GM19395 (cell line): ENCODE measurements around the gene TBC1D10B.
A peak's percentile ranks its signal among the peaks of the same experiment; 100 is the strongest.
"Not testable (repeated sequence)": the region's sequence is repeated elsewhere in the genome, so short reads cannot be mapped to it uniquely, and the experiment has no call there.

Experiments
- ATAC-seq: cut with Tn5 transposase; IDR thresholded peaks from one replicate; pipeline ENCODE4 v1.9.1; 2021; ENCODE audit warnings: mild to moderate bottlenecking, moderate library complexity; ENCODE audit not compliant: unreplicated experiment

Gene TBC1D10B

DNA sequence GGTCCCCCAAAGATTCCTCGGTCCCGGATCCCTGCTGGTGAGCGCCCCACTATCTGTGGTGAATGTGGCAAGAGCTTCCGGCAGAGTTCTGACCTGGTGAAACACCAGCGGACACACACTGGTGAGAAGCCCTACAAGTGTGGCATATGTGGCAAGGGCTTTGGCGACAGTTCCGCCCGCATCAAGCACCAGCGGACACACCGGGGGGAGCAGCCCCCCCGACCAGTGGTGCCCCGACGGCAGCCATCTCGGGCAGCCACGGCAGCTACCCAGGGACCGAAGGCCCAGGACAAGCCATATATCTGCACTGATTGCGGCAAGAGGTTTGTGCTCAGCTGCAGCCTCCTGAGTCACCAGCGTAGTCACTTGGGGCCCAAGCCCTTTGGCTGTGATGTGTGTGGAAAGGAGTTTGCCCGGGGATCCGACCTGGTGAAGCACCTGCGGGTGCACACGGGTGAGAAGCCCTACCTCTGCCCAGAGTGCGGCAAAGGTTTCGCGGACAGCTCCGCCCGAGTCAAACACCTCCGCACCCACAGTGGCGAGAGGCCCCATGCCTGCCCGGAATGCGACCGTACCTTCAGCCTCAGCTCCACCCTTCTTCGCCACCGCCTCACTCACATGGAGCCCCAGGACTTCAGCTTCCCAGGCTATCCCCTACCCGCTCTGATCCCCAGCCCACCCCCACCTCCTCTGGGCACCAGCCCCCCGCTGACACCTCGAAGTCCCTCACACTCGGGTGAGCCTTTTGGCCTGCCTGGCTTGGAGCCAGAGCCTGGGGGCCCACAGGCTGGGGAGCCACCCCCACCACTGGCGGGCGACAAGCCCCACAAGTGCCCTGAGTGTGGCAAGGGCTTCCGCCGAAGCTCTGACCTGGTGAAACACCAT is 27.7 kb upstream of the TBC1D10B start:
- no peak for ATAC-seq

DNA sequence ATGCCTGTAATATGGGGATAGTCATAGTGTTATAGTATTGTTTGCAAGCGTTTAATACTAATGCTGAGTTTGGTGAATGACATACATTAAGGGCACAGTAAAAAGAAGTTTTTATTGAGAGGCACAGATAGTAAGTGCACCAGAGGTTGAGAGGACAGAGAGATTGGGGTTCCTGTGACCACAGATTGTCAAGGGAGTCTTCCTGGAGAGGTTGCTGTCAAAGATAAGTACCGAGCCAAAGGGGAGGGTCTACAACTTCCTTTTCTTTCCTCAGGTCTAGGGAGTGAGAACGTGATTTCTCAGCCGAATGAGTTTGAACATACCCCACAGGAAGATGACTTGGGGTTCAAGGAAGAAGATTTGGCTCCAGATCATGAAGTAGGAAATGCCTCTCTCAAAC is 26.8 kb upstream of the TBC1D10B start:
- no peak for ATAC-seq

DNA sequence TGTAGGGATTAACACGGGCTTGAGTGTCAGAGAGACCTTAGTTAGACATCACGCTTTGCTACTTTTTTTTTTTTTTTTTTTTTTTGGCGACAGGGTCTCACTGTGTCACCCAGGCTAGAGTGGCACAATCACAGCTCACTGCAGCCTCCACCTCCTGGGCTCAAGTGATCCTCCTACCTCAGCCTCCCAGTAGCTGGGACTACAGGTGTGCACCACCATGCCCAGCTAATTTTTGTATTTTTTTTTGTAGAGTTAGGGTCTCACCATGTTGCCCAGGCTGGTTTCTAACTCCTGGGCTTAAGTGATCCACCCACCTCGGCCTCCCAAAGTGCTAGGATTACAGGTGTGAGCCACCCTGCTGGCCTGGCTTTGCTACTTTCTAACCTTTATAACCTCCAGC is 26.3 kb upstream of the TBC1D10B start:
- ATAC-seq, result not testable (repeated sequence)

DNA sequence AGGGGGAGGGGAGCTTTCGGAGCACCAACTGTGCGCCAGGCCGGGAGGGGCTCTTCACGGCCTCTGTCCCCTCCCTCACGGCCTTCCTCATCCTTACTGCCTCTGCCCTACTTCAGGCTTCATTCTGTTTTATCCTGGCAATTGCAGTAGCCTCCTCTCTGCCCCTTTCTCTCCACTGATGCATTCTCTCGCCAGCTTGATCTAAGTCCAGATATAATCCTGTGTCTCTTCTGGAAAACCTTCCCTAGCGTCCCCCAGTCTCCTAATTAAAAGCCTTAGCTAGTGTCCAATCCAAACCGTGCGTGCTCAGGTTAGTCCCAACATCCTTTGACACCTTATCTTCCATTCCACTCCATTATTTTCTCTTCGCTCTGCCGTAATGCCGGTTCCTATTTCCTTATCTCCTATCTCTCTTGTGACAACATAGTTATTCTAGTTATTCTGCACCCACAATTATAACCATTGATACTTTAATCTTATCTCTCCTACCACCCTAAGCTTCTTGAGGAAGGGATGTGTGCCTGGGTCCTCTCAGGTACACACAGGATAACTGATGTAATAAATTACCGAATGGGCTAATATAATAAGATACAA is 25.8 kb upstream of the TBC1D10B start:
- ATAC-seq, result no peak

DNA sequence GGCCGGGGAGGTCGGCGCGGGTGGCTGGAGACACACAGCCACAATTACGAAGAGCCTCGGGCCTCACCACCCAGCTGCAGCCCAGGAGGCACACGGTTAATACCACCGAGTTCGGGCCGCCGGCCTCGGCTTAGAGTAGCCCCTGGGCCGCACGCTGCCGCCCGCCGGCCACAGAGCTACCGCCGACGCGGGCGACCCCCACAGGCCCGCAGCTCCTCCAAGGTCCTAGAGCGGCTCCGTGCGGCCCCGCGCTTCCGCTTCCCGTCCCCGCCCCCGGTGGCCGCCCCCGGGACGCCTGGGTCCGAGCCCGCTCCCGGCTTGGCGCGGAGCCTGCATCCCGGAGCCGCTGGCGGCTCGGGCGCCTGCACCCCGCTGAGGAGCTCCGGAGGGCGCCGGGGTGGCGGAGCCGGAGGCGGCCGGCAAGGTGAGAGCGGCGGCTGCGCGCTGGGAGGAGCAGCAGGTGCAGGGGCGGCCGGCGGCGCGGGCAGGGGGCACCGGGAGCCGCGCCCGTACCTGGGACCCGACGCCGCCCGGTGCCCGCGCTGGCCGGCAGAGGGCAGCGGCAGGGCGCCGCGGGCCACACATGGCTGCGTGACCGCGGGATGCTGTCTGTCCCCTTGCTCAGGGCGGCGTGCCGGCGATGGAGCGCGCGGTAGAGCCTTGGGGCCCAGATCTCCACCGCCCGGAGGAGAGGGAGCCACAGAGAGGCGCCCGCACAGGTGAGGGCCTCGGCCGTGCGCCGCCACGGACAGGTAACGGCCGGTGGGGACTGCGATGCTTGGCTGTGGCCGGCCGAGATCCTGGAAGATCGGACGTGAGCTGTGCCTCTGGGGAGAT is 25.1 kb upstream of the TBC1D10B start, which contains the start of gene ZNF48:
Gene ZNF48 (plus strand): TSS at position 266 of the 837 bp plus-strand sequence. CDS start 375 bp downstream, at position 641.
- no peak for ATAC-seq

DNA sequence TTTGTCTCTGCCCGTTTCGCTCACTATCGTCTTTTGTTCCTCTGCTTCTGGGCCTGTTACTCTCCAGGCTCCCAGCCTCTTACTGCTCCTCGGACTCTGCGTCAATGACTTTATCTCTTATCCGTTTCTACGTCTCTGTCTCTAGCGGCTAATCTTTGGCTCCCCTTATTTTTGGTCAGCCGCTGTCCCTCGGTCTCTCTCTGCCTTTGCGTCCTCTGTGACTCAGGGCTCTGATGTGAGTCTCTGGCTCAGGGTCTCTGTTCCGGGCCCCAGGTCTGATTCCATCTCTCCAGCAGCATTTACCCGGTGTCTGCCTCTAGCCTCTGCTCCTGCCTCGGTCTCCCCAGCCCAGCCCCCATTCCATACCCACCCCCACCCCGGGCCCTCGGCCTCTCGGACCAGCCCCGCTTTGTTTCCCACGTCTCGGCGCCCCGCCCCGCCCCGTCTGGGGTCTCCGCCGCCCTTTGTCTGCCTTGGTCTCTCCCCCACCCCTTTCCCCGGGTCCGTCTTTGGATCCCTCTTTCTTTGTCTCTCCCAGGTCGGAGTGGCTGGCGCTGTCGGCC is 24.4 kb upstream of the TBC1D10B start:
- ATAC-seq, result no peak

DNA sequence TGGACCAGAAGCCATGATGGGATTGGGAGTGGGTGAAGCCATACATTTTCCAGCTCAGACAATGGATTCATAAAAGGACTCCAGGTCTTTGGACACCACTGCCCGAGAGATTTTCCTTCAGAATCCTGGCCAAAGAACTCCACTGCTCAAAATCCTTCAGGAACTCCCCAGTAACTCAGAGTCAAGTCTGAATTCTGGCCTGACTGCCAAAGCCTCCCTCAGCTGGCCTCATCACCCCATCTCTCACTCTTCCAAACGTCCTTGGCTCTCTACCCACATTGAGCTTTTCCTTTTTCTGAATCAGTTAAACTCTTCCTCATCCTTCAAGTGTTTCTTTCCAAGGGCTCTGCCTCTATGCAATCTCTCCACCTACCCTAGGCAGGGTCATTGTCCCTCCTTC is 13.2 kb upstream of the TBC1D10B start:
- ATAC-seq, result no peak

DNA sequence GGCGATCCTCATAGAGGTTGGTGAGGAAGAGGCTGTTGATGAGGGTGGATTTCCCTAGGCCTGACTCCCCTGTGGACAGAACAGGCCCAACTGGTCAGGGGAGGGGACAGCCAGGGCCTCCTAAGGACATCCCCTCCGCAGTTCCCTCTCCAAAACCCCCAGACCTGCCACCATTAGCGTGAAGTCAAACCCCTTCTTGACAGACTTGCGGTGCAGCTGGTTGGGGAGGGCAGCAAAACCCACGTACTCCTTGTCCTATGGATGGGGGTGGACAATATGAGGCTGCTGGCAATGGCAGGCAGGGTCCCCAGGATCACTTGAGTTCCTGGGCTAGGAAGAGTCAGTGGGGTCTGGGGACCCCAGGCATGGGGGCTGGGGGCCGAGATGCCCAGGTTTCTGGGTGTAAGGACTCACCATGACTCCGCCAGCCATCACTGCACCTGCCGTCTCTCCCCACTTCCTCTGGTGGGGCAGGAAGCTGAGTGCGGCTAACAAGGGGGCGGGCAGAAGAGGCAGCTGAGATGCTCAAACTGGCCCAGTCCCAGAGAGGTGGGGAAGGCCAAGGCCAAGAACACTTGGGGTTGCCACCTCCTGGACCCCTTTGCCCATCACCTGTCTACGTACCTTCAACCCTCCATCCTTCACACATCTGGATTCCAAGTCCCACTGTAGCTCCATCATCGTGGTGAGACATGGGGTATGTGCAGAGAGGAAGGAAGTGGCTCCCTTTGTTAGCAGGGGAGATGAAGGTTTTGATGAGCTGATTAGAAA is 12.0 kb upstream of the TBC1D10B start, which contains the start of gene SEPTIN1:
Gene SEPTIN1 (minus strand): TSS at position 451 of the 771 bp plus-strand sequence. CDS start 19 bp downstream, at position 432.
- ATAC-seq, result no peak

DNA sequence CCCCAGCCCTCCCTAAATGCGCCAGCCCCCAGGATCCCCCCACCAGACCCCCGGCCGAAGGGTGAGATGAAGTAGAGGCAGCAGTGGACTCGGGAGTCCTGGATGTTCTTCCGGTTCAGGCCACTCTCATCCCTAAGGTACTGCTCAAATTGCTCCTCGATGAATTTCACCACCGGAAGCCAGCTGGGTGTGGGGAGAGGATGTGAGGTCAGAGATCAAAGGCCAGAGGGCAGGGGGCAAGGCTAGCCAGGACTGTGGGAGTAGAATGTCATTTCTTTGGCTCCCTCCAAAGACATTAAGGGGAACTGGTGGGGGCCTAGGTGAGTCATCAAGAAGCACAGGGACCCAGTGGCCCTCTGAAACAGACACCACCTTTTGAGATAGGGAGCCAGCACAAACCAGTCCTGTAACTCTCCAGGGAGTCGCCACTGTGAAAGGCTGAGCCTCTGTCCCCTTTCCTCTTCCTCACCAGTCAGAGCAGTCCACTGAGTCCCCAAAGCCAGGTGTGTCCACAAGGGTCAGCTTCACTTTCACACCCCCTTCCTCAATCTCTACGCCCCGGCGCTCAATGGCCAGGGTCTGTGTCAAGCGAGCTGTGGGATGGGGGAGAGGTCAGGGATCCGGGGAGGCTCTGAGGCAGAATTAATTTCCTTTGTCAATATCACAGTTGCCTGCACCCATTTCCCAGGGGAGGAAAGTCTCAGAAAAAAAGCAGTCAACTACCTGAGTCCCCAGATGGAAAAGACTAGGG is 11.2 kb upstream of the TBC1D10B start:
- no peak for ATAC-seq

DNA sequence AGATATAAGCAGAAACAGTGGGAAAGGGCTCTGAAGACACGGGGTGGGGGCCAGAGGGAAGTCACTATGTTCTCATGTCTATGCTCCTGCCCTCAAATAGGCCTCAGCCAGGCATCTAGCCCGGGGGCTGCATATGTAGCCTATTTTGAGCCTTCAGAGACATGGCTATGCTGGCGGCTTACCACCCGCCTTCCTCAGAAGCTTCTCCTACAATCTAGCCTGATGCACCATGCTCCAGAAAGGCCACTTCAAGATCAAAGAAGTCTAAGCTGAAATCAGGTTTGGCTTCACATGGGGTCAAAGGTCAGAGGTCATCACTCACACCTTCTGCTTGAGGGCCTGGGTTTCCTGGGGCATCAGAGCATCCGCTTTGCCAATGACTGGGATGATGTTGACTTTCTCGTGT is 10.5 kb upstream of the TBC1D10B start:
- ATAC-seq, result no peak

DNA sequence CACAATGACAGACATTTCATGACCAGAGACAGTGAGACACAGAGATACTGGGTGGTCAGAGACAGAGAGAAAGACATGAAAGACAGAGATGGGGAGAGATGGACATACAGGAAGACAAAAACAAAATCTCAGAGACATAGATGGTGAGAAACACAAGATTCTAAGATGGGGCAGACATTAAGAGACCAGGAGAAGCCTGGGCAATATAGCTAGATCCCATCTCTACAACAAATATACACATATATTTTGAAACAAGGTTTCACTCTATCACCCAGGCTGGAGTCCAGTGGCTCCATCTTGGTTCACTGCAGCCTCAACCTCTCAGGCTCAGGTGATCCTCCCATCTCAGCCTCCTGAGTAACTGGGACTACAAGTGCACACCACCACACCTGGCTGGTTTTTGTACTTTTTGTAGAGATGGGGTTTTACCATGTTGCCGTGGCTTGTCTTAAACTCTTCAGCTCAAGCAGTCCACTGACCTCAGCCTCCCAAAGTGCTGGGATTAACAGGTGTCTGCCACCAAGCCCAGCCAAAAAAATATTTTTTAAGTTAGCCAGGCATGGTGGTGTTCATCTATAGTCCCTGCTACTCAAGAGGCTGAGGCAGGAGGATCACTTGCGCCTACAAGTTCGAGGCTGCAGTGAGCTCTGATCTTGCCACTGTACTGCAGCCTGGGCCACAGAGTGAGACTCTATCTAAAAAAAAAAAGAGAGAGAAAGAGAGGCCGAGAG is 9.9 kb upstream of the TBC1D10B start:
- no peak for ATAC-seq

DNA sequence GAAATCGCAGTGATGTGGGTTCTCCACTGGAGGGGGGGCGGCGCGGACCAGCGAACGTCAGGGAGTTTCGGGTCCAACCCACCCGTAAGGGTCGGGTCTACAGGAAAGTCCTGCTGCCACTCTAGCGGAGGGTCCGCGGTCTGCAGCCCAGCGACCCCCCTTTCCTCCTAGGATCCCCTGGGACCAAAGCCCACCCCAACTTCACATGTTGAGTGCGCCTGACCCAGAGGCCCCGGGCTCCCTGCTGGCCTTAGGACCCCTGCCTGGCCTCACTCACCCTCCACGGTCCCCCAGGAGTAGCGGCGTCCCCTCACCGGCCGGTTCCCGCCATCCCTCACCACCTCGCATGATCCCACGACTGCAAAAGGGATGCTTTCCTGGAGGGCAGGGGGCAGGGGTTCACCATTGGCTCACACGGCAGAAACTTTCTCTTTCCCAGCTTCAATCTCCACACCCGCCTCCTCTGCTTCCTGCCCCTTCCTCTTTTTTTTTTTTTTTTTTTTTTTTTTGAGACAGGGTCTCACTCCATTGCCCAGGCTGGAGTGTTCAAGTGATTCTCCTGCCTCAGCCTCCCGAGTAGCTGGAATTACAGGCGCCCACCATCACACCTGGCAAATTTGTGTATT is 9.0 kb upstream of the TBC1D10B start:
- no peak for ATAC-seq

DNA sequence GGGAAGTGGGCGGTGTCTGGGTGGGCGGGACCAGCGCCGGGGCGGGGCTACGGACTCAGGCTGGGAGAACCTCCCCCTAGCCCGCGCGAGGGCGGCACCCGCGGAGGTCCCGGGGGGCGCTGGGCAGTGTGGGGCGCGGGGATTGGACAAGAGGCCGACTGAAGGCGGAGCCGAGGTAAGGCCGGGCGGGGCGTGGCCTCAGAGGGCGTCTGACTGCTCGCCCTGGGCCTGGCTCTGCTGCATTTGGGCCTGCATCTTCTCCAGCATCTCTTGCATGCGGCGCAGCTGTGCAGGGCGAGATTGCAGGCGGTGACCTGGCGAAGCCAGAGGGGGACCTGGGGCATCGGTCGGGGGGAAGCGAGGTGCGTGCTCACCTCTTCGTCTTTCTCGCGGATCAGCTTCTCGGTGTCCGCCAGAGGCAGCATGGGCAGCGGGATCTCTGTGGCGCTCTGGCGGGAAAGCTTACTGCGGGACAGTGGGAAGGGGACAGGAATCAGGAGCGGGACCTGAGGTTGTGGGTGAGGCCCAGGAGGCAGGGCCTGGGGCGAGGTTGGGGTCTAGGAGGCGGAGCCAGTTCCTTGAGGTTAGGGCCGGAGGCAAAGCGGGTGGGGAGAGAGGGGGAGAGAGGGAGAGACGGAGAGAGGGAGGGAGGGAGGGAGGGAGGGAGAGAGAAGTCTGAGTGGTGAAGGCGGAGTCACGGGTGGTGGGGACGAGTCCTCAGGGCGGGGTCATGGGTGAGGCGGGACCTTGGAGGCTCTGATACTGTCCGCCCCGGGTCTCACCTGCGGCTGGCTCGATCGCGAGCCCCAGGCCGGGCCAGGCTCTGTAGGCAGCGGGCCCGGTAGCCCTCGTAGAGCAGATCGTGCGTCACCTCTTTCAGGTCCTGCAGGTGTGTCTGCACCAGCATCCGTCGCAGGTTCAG is 8.2 kb upstream of the TBC1D10B start:
- peak; percentile 83 for ATAC-seq

DNA sequence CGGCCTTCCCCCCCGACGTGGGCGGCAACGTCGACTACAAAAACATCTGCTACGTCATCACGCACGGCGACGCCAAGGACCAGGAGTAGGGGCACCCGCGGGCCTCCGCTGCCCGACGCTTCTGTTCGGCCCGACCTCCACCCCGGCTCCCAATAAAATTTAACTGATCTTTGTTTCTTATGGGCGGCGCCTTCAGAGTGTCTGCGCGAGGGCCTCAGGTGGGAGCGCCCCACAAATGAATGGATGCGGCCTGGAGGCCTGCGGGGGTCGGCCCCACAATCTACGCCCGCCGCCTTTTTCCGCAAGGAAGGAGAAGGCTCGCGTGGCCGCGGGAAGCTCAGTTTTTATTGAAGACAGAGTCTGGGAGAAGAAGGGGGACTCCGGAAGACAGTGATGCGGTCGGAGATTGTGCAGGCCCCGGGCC is 7.5 kb upstream of the TBC1D10B start:
- ATAC-seq, result peak; percentile 48

DNA sequence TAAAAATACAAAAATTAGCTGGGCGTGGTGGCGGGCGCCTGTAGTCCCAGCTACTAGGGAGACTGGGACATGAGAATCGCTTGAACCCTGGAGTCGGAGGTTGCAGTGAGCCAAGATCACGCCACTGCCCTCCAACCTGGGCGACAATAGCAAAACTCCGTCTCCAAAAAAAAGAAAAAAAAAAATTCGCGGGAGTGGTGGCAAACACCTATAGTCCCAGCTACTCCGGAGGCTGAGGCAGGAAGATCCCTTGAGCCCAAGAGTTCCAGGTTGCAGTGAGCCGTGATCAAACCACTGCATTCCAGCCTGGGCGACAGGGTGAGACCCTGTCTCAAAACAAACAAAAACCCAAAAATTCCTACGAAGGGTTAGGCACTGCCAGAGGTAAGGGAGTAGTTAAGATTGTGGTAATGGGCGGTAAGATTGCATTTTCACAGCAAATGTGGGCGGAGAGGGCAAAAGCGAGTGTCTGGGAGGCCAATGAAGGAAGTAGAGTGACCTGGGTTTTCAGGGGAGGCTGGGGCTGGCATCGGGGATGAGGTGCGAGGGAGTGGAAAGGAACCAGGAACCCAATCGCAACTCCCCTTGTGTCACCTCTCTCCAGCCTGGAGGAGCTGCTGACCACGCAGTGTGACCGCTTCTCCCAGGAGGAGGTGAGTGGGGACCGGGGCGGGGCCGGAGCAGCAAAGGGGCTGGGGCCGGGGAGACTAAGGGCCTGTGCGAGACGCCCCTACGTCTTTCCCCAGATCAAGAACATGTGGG is 6.9 kb upstream of the TBC1D10B start:
- ATAC-seq, result no peak

DNA sequence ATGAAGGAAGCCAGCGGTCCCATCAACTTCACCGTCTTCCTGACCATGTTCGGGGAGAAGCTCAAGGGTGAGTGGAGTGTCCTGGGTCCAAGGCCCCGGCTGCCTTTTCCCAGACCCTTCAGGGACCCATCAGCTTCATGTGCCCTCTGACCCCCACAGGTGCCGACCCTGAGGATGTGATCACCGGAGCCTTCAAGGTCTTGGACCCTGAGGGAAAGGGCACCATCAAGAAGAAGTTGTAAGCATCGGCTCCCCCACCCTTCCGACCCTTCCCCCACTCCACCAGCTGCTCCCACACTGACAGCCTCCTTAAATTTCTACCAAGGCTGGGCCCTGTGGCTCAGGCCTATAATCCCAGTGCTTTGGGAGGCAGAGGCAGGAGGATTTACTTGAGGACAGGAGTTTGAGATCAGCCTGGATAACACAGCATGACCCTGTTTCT is 6.2 kb upstream of the TBC1D10B start:
- no peak for ATAC-seq
